ENCODE results near the gene LASP1.

LASP1 gene

DNA sequence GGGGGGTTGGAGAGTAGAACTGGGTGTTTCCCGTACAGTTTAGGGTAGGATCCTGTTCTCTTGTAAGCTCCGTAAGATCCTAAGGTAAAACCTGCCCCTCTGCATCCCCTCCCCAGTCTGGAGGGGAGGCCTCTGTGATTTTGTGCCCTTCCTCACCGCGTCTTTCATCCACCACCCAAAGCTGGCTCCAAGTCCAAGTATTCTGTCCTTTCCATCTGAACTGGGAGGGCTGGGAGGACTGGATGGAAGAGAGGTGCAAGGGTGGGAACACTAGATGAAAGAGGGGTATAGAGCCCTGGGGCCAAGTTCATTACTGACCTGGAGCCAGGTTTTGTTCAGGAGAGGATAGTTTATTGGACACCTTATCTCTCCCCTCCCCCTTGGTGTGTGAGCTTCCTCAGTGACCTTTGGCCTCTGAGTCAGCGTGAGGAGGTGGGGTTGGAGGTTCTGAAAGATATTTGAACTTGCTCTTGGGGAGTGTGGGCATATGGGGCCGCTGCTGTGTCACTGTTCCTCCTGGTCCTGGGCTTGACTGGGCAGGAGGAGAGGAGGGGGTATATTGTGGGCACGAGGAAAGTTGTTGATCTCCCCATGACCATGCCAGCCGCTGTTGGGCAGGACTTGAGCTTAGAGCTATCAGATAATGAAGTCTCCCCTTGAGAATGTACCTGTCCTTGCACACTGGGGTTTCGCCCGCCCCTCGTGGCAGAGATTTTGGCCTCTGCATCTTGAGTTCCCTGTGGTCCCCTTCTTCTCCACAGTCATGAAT lies 1.6 kb downstream of the LASP1 start:
- peak overlapping the region; percentile 99 for H3K4me3 ChIP-seq (ENCODE audit: control insufficient read depth, low read depth, low read length)
- TF ChIP-seq CTCF (IDR thresholded peaks at IDR 0.05; ENCODE audit: control insufficient read depth, insufficient read depth, low read depth, low read length, missing control alignments), result no peak
- DNase-seq (ENCODE audit: low read depth), result no peak

DNA sequence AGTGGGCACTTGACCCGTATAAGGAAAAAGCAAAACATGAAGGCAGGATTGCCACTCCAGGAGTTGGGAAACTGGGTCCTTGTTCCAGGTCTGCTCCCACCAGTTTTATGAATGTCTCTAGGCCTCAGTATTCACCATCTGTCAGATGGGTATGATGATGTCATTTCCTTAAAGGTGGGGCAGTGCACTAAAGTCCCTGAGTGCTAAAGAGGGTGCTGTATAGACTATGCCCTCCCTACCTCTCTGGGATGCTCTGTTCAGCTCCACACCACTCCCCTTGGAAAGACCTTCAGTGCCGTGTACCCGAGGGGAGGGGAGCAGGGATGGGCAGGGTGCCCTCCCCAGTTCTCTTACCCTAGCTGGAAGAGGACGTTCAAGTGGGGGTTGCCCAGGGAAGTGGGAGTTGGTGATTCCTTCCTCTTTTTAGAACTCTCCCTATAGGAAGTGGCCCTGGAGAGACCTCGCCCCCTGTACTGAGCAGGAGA lies 2.2 kb downstream of the LASP1 start:
- no peak for DNase-seq (ENCODE audit: low read depth)

DNA sequence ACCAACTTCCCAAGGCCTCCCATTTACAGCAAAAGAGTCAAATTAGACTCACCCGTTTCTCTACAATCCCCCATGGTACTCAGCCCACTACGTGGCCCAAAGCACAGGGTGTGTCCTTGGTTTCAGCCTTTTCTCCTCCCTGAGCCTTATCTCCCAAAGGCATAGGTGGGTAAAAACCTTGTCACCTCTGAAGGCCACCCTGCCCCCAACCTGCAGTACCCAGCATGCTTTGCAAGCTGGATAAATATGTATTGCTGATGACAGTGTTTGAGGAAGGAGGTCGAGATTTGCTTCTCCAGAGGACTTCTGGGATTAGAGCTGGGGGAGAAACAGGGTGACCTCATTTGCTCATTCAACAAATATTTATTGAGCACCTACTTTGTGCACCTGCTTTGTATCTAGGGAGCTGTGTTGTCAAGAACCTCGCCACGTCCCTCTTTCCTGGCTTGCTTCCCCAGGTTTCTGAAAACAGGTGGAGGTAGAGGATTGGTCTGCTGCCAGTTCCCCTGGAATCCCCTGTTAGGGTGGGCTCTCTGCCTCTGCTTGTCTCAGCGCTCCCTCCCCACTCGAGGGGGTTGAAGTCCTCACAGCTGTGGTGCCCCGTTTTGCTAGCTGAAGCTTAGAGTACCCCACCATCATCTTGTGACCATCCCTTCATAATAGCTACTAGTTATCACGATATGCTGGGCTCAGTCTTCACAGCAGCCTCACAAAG lies 3.0 kb downstream of the LASP1 start:
- DNase-seq (ENCODE audit: low read depth), result no peak
- peak overlapping the region; percentile 11; the same call in 1 of the 2 replicates for H3K4me3 ChIP-seq (ENCODE audit: control insufficient read depth, low read depth, low read length)
- no peak for TF ChIP-seq CTCF (IDR thresholded peaks at IDR 0.05; ENCODE audit: control insufficient read depth, insufficient read depth, low read depth, low read length, missing control alignments)

More for the DNA sequence above, 2.2 kb downstream of the LASP1 start:
- TF ChIP-seq CTCF (IDR thresholded peaks at IDR 0.05; ENCODE audit: control insufficient read depth, insufficient read depth, low read depth, low read length, missing control alignments), result no peak
- peak overlapping the region; percentile 99 for H3K4me3 ChIP-seq (ENCODE audit: control insufficient read depth, low read depth, low read length)

GRCh38 chr17:38873640-38874380 lies 4.0 kb downstream of the LASP1 start:
- no peak for TF ChIP-seq CTCF (IDR thresholded peaks at IDR 0.05; ENCODE audit: control insufficient read depth, insufficient read depth, low read depth, low read length, missing control alignments)
- peak overlapping the region; percentile 3 for H3K4me3 ChIP-seq (ENCODE audit: control insufficient read depth, low read depth, low read length)
- no peak for DNase-seq (ENCODE audit: low read depth)

- no peak for TF ChIP-seq CTCF (IDR thresholded peaks at IDR 0.05; ENCODE audit: control insufficient read depth, insufficient read depth, low read depth, low read length, missing control alignments)
These were observed 4.9 kb downstream of the LASP1 start for GRCh38 chr17:38874505-38875400.

More at GRCh38 chr17:38874505-38875400, 4.9 kb downstream of the LASP1 start:
- DNase-seq (ENCODE audit: low read depth), result no peak
- peak overlapping the region; percentile 14 for H3K4me3 ChIP-seq (ENCODE audit: control insufficient read depth, low read depth, low read length)
